C4-2B (cell line): ENCODE data around the gene REPS1.

Source experiments
- ZFX ChIP-seq: fragments of 450-650 bp; IDR thresholded peaks from 2 replicates; pipeline ENCODE4 v1.6.1; 2017
- TF ChIP-seq, protein P1 (sequence below): fragments of 450-650 bp; conservative IDR thresholded peaks from 2 replicates; pipeline ENCODE4 v1.5.1; 2017; ENCODE audit warnings: mild to moderate bottlenecking

DNA sequence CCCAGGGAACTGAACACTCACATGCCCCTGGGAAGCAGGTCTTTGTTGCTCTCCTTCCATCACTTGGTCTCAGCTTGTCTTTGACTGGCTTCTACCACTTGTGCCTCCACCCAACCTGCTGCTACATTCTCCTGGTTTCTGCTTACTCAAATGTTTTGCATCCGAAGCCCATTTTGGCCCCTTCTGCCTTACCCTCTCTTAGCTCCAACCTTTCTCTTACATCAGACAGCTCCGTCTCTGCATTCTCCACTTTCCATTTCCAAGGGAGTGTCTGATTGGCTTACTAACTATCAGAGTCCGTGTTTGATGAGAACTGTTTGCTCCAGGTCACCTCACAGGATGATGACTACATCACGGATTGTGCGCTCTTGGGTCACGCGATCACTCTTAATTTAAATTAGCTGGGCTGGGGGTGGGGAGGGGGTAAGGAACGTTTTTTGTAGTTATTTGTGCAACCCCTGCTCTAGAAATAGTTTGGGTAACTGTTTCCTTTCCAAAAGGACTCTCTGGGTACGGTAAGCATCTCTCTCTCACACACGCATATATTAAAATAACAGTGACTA lies 39.6 kb upstream of the REPS1 start:
- TF ChIP-seq, protein P1, sequence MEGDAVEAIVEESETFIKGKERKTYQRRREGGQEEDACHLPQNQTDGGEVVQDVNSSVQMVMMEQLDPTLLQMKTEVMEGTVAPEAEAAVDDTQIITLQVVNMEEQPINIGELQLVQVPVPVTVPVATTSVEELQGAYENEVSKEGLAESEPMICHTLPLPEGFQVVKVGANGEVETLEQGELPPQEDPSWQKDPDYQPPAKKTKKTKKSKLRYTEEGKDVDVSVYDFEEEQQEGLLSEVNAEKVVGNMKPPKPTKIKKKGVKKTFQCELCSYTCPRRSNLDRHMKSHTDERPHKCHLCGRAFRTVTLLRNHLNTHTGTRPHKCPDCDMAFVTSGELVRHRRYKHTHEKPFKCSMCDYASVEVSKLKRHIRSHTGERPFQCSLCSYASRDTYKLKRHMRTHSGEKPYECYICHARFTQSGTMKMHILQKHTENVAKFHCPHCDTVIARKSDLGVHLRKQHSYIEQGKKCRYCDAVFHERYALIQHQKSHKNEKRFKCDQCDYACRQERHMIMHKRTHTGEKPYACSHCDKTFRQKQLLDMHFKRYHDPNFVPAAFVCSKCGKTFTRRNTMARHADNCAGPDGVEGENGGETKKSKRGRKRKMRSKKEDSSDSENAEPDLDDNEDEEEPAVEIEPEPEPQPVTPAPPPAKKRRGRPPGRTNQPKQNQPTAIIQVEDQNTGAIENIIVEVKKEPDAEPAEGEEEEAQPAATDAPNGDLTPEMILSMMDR, result no peak
- no peak for TF ChIP-seq ZFX
